Bronchial epithelial cell (primary cell): ENCODE data around the gene BARX2. TPM values are rescaled to one million over a fixed set of nuclear protein-coding genes. Genes with fewer than 3 reads are reported as not detected.
A peak's percentile ranks its signal among the peaks of the same experiment; 100 is the strongest.

ENCODE experiments used
- DNase-seq: peaks from one replicate; pipeline ENCODE4 v3.0.0-alpha.2; 2010; ENCODE audit warnings: low read depth
- FAIRE-seq: peaks from 2 replicates; lab custom pipeline; 2011; peaks lifted over from hg19 to GRCh38; lab: Jason Lieb, UNC
- H3K27me3 ChIP-seq: 2 replicates; pipeline ENCODE4 v1.5.1; 2011; ENCODE audit warnings: low read length; ENCODE audit not compliant: control insufficient read depth, insufficient read depth
- H3K36me3 ChIP-seq: 2 replicates; pipeline ENCODE4 v1.5.1; 2011; ENCODE audit warnings: low read length; ENCODE audit not compliant: control insufficient read depth, insufficient read depth
- H3K4me3 ChIP-seq: 2 replicates; pipeline ENCODE4 v1.5.1; 2011; ENCODE audit warnings: mild to moderate bottlenecking, low read depth, low read length, control low read depth
- total RNA-seq: library from RNA; depleted of rRNA; stranded (reverse); fragments of >200 nt; gene quantifications from 2 replicates; pipeline ENCODE4 v1.2.1, GENCODE V29; 2014
- TF ChIP-seq, protein P1 (sequence below): IDR thresholded peaks from 2 replicates; pipeline ENCODE4 v1.5.1; 2011; ENCODE audit warnings: mild to moderate bottlenecking, moderate library complexity, low read length, control low read depth, inconsistent platforms; ENCODE audit not compliant: insufficient read depth, severe bottlenecking

Gene BARX2
- total RNA-seq, 1 donor from 2014 or later: 2.9 TPM

GRCh38 chr11:129412494-129412893 is 36.8 kb downstream of the BARX2 start:
- no peaks in the 10 kb centered on the region for H3K36me3 ChIP-seq
- H3K4me3 ChIP-seq: no peak overlapping the region
- FAIRE-seq: no peak
- H3K27me3 ChIP-seq: no peaks in the 10 kb centered on the region
- TF ChIP-seq, protein P1, sequence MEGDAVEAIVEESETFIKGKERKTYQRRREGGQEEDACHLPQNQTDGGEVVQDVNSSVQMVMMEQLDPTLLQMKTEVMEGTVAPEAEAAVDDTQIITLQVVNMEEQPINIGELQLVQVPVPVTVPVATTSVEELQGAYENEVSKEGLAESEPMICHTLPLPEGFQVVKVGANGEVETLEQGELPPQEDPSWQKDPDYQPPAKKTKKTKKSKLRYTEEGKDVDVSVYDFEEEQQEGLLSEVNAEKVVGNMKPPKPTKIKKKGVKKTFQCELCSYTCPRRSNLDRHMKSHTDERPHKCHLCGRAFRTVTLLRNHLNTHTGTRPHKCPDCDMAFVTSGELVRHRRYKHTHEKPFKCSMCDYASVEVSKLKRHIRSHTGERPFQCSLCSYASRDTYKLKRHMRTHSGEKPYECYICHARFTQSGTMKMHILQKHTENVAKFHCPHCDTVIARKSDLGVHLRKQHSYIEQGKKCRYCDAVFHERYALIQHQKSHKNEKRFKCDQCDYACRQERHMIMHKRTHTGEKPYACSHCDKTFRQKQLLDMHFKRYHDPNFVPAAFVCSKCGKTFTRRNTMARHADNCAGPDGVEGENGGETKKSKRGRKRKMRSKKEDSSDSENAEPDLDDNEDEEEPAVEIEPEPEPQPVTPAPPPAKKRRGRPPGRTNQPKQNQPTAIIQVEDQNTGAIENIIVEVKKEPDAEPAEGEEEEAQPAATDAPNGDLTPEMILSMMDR: no peak
- DNase-seq: no peak

DNA sequence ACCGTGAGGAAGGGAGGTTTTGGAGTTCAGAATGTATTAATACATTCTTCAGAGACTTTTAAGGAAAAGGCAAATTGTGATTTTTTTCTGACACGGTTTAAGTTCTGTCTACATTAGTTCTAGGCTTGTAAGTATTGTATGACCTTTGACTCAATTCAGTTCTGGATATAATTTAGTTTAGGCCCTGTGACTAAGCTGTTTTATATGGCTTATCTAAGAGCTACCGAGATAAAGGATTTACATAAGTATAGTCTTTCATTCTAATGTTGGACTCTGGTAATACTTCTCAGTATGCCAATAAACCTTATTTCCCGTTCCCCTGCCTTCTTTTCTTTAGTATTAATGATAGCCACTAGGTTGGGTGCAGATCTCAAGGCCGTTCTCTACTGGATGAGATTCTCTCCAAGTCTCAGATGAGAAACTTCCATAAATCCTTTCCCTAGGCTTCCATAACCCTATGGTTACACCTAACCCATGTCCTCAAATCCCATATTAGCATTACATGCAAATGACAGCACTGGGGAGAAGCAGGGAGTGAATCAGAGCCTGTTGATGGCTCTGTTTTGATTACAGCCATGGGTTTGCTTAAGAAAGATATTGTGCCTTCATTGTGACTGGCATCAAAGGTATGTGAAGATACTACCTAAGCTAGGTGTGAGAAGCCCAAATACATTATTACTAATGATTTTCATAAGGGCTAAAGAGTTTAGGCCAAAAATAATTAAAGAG is 38.7 kb downstream of the BARX2 start:
- H3K4me3 ChIP-seq: no peak overlapping the region
- DNase-seq (peak; percentile 56), FAIRE-seq (no peak)
- TF ChIP-seq, protein P1: no peak
- H3K27me3 ChIP-seq: no peaks in the 10 kb centered on the region
- H3K36me3 ChIP-seq: no peaks in the 10 kb centered on the region

DNA sequence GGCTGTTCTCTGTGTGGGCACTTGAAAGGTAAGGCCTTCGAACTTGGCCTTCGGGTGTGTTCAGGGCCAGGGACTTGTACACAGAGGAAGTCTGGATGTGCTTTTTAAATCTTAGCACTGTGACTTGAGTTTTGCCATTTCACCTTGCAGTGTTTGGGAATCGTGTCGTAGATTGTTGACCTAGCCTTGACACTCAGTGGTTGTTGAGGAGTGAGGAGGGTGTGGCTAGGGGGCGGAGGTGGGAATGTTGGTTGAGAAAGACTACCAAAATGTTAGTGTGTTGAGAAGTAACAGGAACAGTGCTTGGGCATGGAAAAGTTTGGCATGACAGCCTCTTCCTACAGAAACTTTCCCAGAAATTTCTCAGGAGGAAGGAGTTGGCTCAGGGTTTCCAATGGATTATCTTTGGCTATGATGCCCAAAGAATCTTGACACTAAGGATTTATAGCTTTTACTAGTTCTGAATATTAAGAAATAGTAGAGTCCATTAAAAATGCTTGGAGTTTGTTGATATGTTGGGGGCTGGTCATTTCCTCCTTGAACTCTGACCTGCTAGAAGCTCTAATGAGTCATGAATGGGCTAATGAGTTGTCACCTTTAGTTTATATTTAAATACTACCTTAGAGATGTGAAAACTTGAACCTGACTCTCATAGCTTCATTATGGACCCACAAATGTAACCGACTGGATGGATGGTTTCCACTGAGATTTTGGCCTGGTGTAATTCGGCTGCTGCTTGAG is 40.6 kb downstream of the BARX2 start:
- DNase-seq (no peak), FAIRE-seq (no peak)
- TF ChIP-seq, protein P1: no peak
- Histone ChIP-seq H3K27me3 (no peaks in the 10 kb centered on the region), H3K4me3 (no peak overlapping the region), H3K36me3 (no peaks in the 10 kb centered on the region)

GRCh38 chr11:129417458-129417857 is 41.8 kb downstream of the BARX2 start:
- TF ChIP-seq, protein P1: no peak
- no peak for FAIRE-seq

GRCh38 chr11:129418039-129418438 is 42.4 kb downstream of the BARX2 start:
- H3K4me3 ChIP-seq: no peak overlapping the region
- DNase-seq: no peak
- H3K27me3 ChIP-seq: no peaks in the 10 kb centered on the region
- TF ChIP-seq, protein P1: no peak
- no peaks in the 10 kb centered on the region for H3K36me3 ChIP-seq
- FAIRE-seq: no peak

More at GRCh38 chr11:129417458-129417857, 41.8 kb downstream of the BARX2 start:
- no peak overlapping the region for H3K4me3 ChIP-seq
- no peaks in the 10 kb centered on the region for H3K36me3 ChIP-seq
- no peak for DNase-seq
- no peaks in the 10 kb centered on the region for H3K27me3 ChIP-seq
